Naive thymus-derived CD4-positive, alpha-beta T cell (primary cell): ENCODE data around the gene SMPD4. TPM values are rescaled to one million over a fixed set of nuclear protein-coding genes. Genes with fewer than 3 reads are reported as not detected.
A peak's percentile ranks its signal among the peaks of the same experiment; 100 is the strongest.
"Not testable (repeated sequence)": the region's sequence is repeated elsewhere in the genome, so short reads cannot be mapped to it uniquely, and the experiment has no call there.

Source experiments
- ATAC-seq: fragments of 150-1000 bp; cut with Tn5 transposase; 2 replicates; pipeline ENCODE4 v1.10.0; 2021; ENCODE audit warnings: mild to moderate bottlenecking, moderate library complexity
- CTCF ChIA-PET: fragments of 350-600 bp; sonication (Branson Sonifier 250); formaldehyde crosslinking; loops from one replicate; lab custom pipeline; 2021; ENCODE audit warnings: antibody characterized with exemption; lab: Charles Lee
- POLR2A ChIA-PET: fragments of 350-600 bp; sonication (Branson Sonifier 250); formaldehyde crosslinking; loops from one replicate; lab custom pipeline; 2021; ENCODE audit warnings: antibody characterized with exemption, inconsistent platforms; lab: Charles Lee
- DNase-seq, 9 donors: peaks; one replicate each; pipeline versions ENCODE4 v3.0.0 to v3.0.0-alpha.2; 2020 to 2022; ENCODE audit warnings: mixed read lengths in 1 of 9
- H3K27ac ChIP-seq: one replicate; pipeline ENCODE4 v1.7.0; 2013; ENCODE audit warnings: mild to moderate bottlenecking, low read depth, low read length, moderate library complexity
- H3K27me3 ChIP-seq, 2 donors: one replicate each; pipeline ENCODE4 v1.7.0; 2013; ENCODE audit warnings: low read length in 2 of 2, mild to moderate bottlenecking in 2 of 2, moderate library complexity in 2 of 2; ENCODE audit not compliant: control insufficient read depth in 2 of 2, insufficient read depth in 2 of 2
- H3K36me3 ChIP-seq, 3 experiments: 1 replicate in 2 of 3; 2 replicates in 1 of 3; pipeline ENCODE4 v1.7.0; 2013; ENCODE audit warnings: low read length in 3 of 3, mild to moderate bottlenecking in 3 of 3, moderate library complexity in 1 of 3; ENCODE audit not compliant: insufficient read depth in 3 of 3, control insufficient read depth in 2 of 3
- H3K4me1 ChIP-seq, 2 donors: one replicate each; pipeline ENCODE4 v1.7.0; 2013; ENCODE audit warnings: low read length in 2 of 2, mild to moderate bottlenecking in 2 of 2, moderate library complexity in 1 of 2; ENCODE audit not compliant: control insufficient read depth in 2 of 2, insufficient read depth in 2 of 2
- H3K4me3 ChIP-seq: 2 replicates; pipeline ENCODE4 v1.7.0; 2013; ENCODE audit warnings: mild to moderate bottlenecking, low read length
- H3K9me3 ChIP-seq, 3 experiments: 1 replicate in 2 of 3; 2 replicates in 1 of 3; pipeline ENCODE4 v1.7.0; 2013; ENCODE audit warnings: low read length in 3 of 3; ENCODE audit not compliant: control insufficient read depth in 2 of 3
- H3K27ac Mint-ChIP-seq, 9 donors: one replicate each; pipeline ENCODE4 v1.8.0; 2020 to 2022; ENCODE audit warnings: mixed read lengths in 9 of 9, mild to moderate bottlenecking in 8 of 9, moderate library complexity in 5 of 9, inconsistent platforms in 2 of 9
- H3K27me3 Mint-ChIP-seq, 5 donors: one replicate each; pipeline ENCODE4 v1.8.0; 2021 to 2022; ENCODE audit warnings: mixed read lengths in 5 of 5, mild to moderate bottlenecking in 1 of 5
- H3K36me3 Mint-ChIP-seq, 5 donors: one replicate each; pipeline ENCODE4 v1.8.0; 2020 to 2022; ENCODE audit warnings: mixed read lengths in 5 of 5, mild to moderate bottlenecking in 3 of 5, inconsistent platforms in 1 of 5
- H3K4me1 Mint-ChIP-seq, 7 donors: one replicate each; pipeline ENCODE4 v1.8.0; 2020 to 2022; ENCODE audit warnings: mixed read lengths in 7 of 7, mild to moderate bottlenecking in 3 of 7, inconsistent platforms in 1 of 7
- H3K4me3 Mint-ChIP-seq, 10 donors: one replicate each; pipeline ENCODE4 v1.8.0; 2020 to 2022; ENCODE audit warnings: mild to moderate bottlenecking in 10 of 10, mixed read lengths in 10 of 10, moderate library complexity in 6 of 10, inconsistent platforms in 2 of 10
- H3K9me3 Mint-ChIP-seq, 11 donors: one replicate each; pipeline ENCODE4 v1.8.0; 2020 to 2022; ENCODE audit warnings: mixed read lengths in 11 of 11, mild to moderate bottlenecking in 4 of 11, inconsistent platforms in 1 of 11, moderate library complexity in 1 of 11
- intact Hi-C, 2 donors: fragments of 100-400 bp; cut with micrococcal nuclease; formaldehyde crosslinking; loops; one replicate each; pipeline ENCODE4 v1.15.1; 2023
- polyA plus RNA-seq, 2 donors: library from polyadenylated mRNA; unstranded; fragments of 300-500 nt; fragmentation: Illumina TruSeq; gene quantifications; one replicate each; pipeline ENCODE4 v1.2.3, GENCODE V29; 2021
- total RNA-seq, 6 experiments: library from RNA in 5 of 6; stranded (reverse) in 5 of 6; gene quantifications; 1 replicate in 5 of 6; 2 replicates in 1 of 6; pipeline ENCODE4 v1.2.3 and lab custom pipeline; 2021 to 2026

Gene SMPD4
- total and polyA plus RNA-seq, 7 experiments from 2014 or later, result 37.0 to 82.9 (median 57.2) TPM

- H3K4me1 Mint-ChIP-seq, CTCF ChIA-PET, H3K9me3 Mint-ChIP-seq, DNase-seq, POLR2A ChIA-PET, H3K4me3 Mint-ChIP-seq, H3K27me3 Mint-ChIP-seq, H3K4me1 ChIP-seq, H3K27me3 ChIP-seq, H3K9me3 ChIP-seq, H3K27ac ChIP-seq, H3K36me3 Mint-ChIP-seq, intact Hi-C loops, H3K4me3 ChIP-seq: not testable (repeated sequence)
- ATAC-seq, result peak; percentile 2
- peaks cover 0 to 43% (median 0%) of the 10 kb centered on the region in 3 experiments for H3K36me3 ChIP-seq
- peak overlapping the region in 1 of 9 donors; percentile 52 for H3K27ac Mint-ChIP-seq
Measured at GRCh38 chr2:130152136-130152815, 29.1 kb downstream of the SMPD4 start.

GRCh38 chr2:130151145-130151512 lies 30.3 kb downstream of the SMPD4 start:
- H3K4me3 ChIP-seq, H3K4me3 Mint-ChIP-seq, H3K27me3 Mint-ChIP-seq, H3K27ac Mint-ChIP-seq, CTCF ChIA-PET, ATAC-seq, intact Hi-C loops, H3K36me3 Mint-ChIP-seq, POLR2A ChIA-PET, H3K9me3 ChIP-seq, H3K27me3 ChIP-seq, H3K9me3 Mint-ChIP-seq, H3K27ac ChIP-seq, H3K4me1 Mint-ChIP-seq, H3K4me1 ChIP-seq, DNase-seq: not testable (repeated sequence)
- peaks cover 0 to 40% (median 0%) of the 10 kb centered on the region in 3 experiments for H3K36me3 ChIP-seq

- no peak overlapping the region for H3K4me3 ChIP-seq
- Mint-ChIP-seq H3K9me3 (no peaks in the 10 kb centered on the region), H3K36me3 (peaks cover 0 to 4% (median 2%) of the 10 kb centered on the region in 5 donors), H3K4me1 (peaks cover 0 to 6% (median 0%) of the 10 kb centered on the region in 7 donors), H3K27me3 (peaks cover 3 to 10% (median 7%) of the 10 kb centered on the region in 5 donors), H3K27ac (no peak overlapping the region), H3K4me3 (no peak overlapping the region)
- H3K27me3 ChIP-seq, result no peaks in the 10 kb centered on the region
- no peak overlapping the region for H3K27ac ChIP-seq
- no peaks in the 10 kb centered on the region for H3K4me1 ChIP-seq
- CTCF ChIA-PET, result no interaction called here
- DNase-seq (no peak), ATAC-seq (no peak)
- H3K36me3 ChIP-seq, result peaks cover 0 to 33% (median 0%) of the 10 kb centered on the region in 3 experiments
- POLR2A ChIA-PET, result no interaction called here
- intact Hi-C loops, result no loop called here
- H3K9me3 ChIP-seq, result no peaks in the 10 kb centered on the region
Measured at GRCh38 chr2:130150181-130151144, 30.9 kb downstream of the SMPD4 start.

GRCh38 chr2:130148515-130148914 lies 32.9 kb downstream of the SMPD4 start:
- peaks cover 5 to 11% (median 8%) of the 10 kb centered on the region in 5 donors for H3K27me3 Mint-ChIP-seq
- H3K9me3 Mint-ChIP-seq, ATAC-seq, CTCF ChIA-PET, DNase-seq, H3K27ac ChIP-seq, H3K4me1 ChIP-seq, H3K4me3 Mint-ChIP-seq, H3K27me3 ChIP-seq, H3K27ac Mint-ChIP-seq, H3K9me3 ChIP-seq, H3K4me3 ChIP-seq, POLR2A ChIA-PET, H3K36me3 Mint-ChIP-seq: not testable (repeated sequence)
- peaks cover 0 to 12% (median under 1%) of the 10 kb centered on the region in 7 donors for H3K4me1 Mint-ChIP-seq
- intact Hi-C loops, result loop anchor here in 1 of 2 donors (5.0 kb wide), 1 partner anchor 34 kb away; the partner anchor contains the start of genes MZT2B and SMPD4
- H3K36me3 ChIP-seq, result peaks cover 0 to 16% (median 0%) of the 10 kb centered on the region in 3 experiments

- H3K4me3 ChIP-seq, CTCF ChIA-PET: not testable (repeated sequence)
Measured at GRCh38 chr2:130145006-130145414, 36.4 kb downstream of the SMPD4 start, which contains the start of gene CCDC74B. TSS of gene CCDC74B (minus strand) at chr2:130145112. CDS start at chr2:130144996, 116 bp downstream.

GRCh38 chr2:130143266-130144039 lies 37.9 kb downstream of the SMPD4 start:
- POLR2A ChIA-PET, result not testable (repeated sequence)

More at GRCh38 chr2:130145006-130145414, 36.4 kb downstream of the SMPD4 start, which contains the start of gene CCDC74B:
- H3K9me3 Mint-ChIP-seq, H3K27ac ChIP-seq, POLR2A ChIA-PET, H3K9me3 ChIP-seq, H3K36me3 Mint-ChIP-seq, H3K36me3 ChIP-seq, H3K27me3 ChIP-seq, H3K4me1 ChIP-seq: not testable (repeated sequence)
- Mint-ChIP-seq H3K4me3 (peak within 1 kb of the TSS; percentile 70 to 89 (median 80)), H3K27ac (peak within 1 kb of the TSS in 1 of 9 donors; percentile 16), H3K4me1 (peaks cover 0 to 19% (median 3%) of the 10 kb centered on the region in 7 donors), H3K27me3 (peaks cover 5 to 18% (median 15%) of the 10 kb centered on the region in 5 donors)
- DNase-seq (peak in 8 of 9 donors; percentile 18 to 66 (median 46)), ATAC-seq (peak; percentile 82)
- intact Hi-C loops, result loop anchor here (1.0 to 5.0 kb wide), 2 partner anchors 36 to 37 kb away; partner anchors contain the start of genes SMPD4 (in 2 of the 2) and MZT2B (in 1 of the 2)

More at GRCh38 chr2:130143266-130144039, 37.9 kb downstream of the SMPD4 start:
- H3K9me3 ChIP-seq, H3K4me3 ChIP-seq, H3K36me3 Mint-ChIP-seq, H3K27me3 ChIP-seq, CTCF ChIA-PET, H3K27ac ChIP-seq, H3K36me3 ChIP-seq, ATAC-seq, H3K9me3 Mint-ChIP-seq, intact Hi-C loops, H3K4me1 ChIP-seq: not testable (repeated sequence)
- H3K27me3 Mint-ChIP-seq, result peaks cover 5 to 18% (median 15%) of the 10 kb centered on the region in 5 donors
- peak in 1 of 9 donors; percentile 16 for DNase-seq
- peaks cover 0 to 16% (median 3%) of the 10 kb centered on the region in 7 donors for H3K4me1 Mint-ChIP-seq
- peak overlapping the region; percentile 36 to 86 (median 74) for H3K4me3 Mint-ChIP-seq
- peak overlapping the region in 1 of 9 donors; percentile 14 for H3K27ac Mint-ChIP-seq
